OCI-LY3 (cell line): Measurements from ENCODE around the gene GRAMD1B.

Experiments
- CTCF ChIP-seq: fragments of 200-600, 300-600 bp; sonication (generic); IDR thresholded peaks from 2 replicates; pipeline ENCODE4 v1.5.1; 2014; ENCODE audit warnings: antibody characterized with exemption, low read length, low read depth
- EZH2phosphoT487 ChIP-seq: fragments of 200-600 bp; shearing (Covaris generic); IDR thresholded peaks from 2 replicates; pipeline ENCODE4 v1.6.1; 2018; ENCODE audit warnings: antibody characterized with exemption, mixed run types, low read depth

GRCh38 chr11:123507043-123507442 lies 77.0 kb downstream of the GRAMD1B start:
- TF ChIP-seq CTCF, result no peak
- TF ChIP-seq EZH2phosphoT487, result no peak
